ENCODE measurements around the gene NAXD. TPM values are rescaled to one million over a fixed set of nuclear protein-coding genes. Genes with fewer than 3 reads are reported as not detected.

The NAXD gene
- total and polyA plus RNA-seq, 2 experiments from 2014 or later: 16.9 to 18.5 TPM

- Mint-ChIP-seq H3K27me3 (ENCODE audit: insufficient read depth, low read depth, poor library complexity) (peaks cover 5% of the 10 kb centered on the region), H3K27ac (peak overlapping the region; percentile 89), H3K4me3 (no peak overlapping the region), H3K9me3 (no peaks in the 10 kb centered on the region; the same call in 2 of the 3 replicates), H3K4me1 (peaks cover 5% of the 10 kb centered on the region), H3K36me3 (ENCODE audit: low read depth) (peaks cover 73% of the 10 kb centered on the region)
- no peaks in the 10 kb centered on the region for H3K9me2 ChIP-seq (ENCODE audit: insufficient read depth)
- H3K4me2 ChIP-seq: no peak overlapping the region
- no peak overlapping the region for H3K4me3 ChIP-seq
- no peak for DNase-seq (ENCODE audit: low spot score)
- H4K20me1 ChIP-seq (replicated peaks; ENCODE audit: insufficient read depth): peaks cover 13% of the 10 kb centered on the region
- H3K36me3 ChIP-seq (ENCODE audit: insufficient read depth): peaks cover 17% of the 10 kb centered on the region; the same call in 1 of the 2 replicates
- H3K4me1 ChIP-seq (ENCODE audit: insufficient read depth): no peaks in the 10 kb centered on the region; the same call in 1 of the 2 replicates
- ATAC-seq: no peak
- peaks cover 10% of the 10 kb centered on the region for H3F3A ChIP-seq (replicated peaks; ENCODE audit: low read depth)
- no peak overlapping the region for H2AFZ ChIP-seq
- H3K79me2 ChIP-seq (replicated peaks; ENCODE audit: insufficient read depth): no peaks in the 10 kb centered on the region
- H3K27me3 ChIP-seq (ENCODE audit: insufficient read depth): no peaks in the 10 kb centered on the region
- no peak for TF ChIP-seq JUNB (IDR thresholded peaks at IDR 0.05; ENCODE audit: unreplicated experiment)
- H3K27ac ChIP-seq (ENCODE audit: low read depth): peak overlapping the region; percentile 55; the same call in 1 of the 2 replicates
Observed at GRCh38 chr13:110639935-110640334, 24.6 kb downstream of the NAXD start.

GRCh38 chr13:110640591-110641029, 25.3 kb downstream of the NAXD start:
- Mint-ChIP-seq H3K27me3 (ENCODE audit: insufficient read depth, low read depth, poor library complexity) (peaks cover 5% of the 10 kb centered on the region), H3K27ac (peak overlapping the region; percentile 89), H3K4me3 (no peak overlapping the region), H3K4me1 (peaks cover 5% of the 10 kb centered on the region), H3K36me3 (ENCODE audit: low read depth) (peaks cover 66% of the 10 kb centered on the region), H3K9me3 (no peaks in the 10 kb centered on the region; the same call in 2 of the 3 replicates)
- ATAC-seq: no peak
- H4K20me1 ChIP-seq (replicated peaks; ENCODE audit: insufficient read depth): peaks cover 13% of the 10 kb centered on the region
- 0 out of 2 replicates have a peak overlapping the region, but pooled peaks have one; percentile 55 for H3K27ac ChIP-seq (ENCODE audit: low read depth)
- H3K9me2 ChIP-seq (ENCODE audit: insufficient read depth): no peaks in the 10 kb centered on the region
- no peak overlapping the region for H2AFZ ChIP-seq
- H3K79me2 ChIP-seq (replicated peaks; ENCODE audit: insufficient read depth): no peaks in the 10 kb centered on the region
- no peak overlapping the region for H3K4me3 ChIP-seq
- DNase-seq (ENCODE audit: low spot score): no peak
- H3K4me1 ChIP-seq (ENCODE audit: insufficient read depth): peaks cover 6% of the 10 kb centered on the region
- peaks cover 10% of the 10 kb centered on the region for H3F3A ChIP-seq (replicated peaks; ENCODE audit: low read depth)
- no peaks in the 10 kb centered on the region for H3K27me3 ChIP-seq (ENCODE audit: insufficient read depth)
- no peak overlapping the region for H3K4me2 ChIP-seq
- peaks cover 14% of the 10 kb centered on the region; the same call in 1 of the 2 replicates for H3K36me3 ChIP-seq (ENCODE audit: insufficient read depth)
- TF ChIP-seq ZNF462 (CRISPR knock-in tag; IDR thresholded peaks at IDR 0.05): no peak
- TF ChIP-seq REST (IDR thresholded peaks at IDR 0.05; ENCODE audit: unreplicated experiment): no peak
- TF ChIP-seq ZNF114 (CRISPR knock-in tag; IDR thresholded peaks at IDR 0.05): no peak
- no peak for TF ChIP-seq ETS1 (IDR thresholded peaks at IDR 0.05)
- no peak for TF ChIP-seq CTCF (conservative IDR thresholded peaks at IDR 0.05; ENCODE audit: low read depth in 2 of 2)
- no peak for TF ChIP-seq CREB1 (CRISPR knock-in tag; IDR thresholded peaks at IDR 0.05; ENCODE audit: low read depth)
- no peak for TF ChIP-seq ZNF331 (CRISPR knock-in tag; IDR thresholded peaks at IDR 0.05; ENCODE audit: low read depth)
- TF ChIP-seq POLR2AphosphoS5 (IDR thresholded peaks at IDR 0.05; ENCODE audit: low read depth): no peak; the same call in 1 of the 2 replicates

All from GM23338 (cell line).